HG03575 (cell line): ENCODE measurements around the gene SYNJ2.

ENCODE experiments used
- ATAC-seq: cut with Tn5 transposase; IDR thresholded peaks from one replicate; pipeline ENCODE4 v1.9.1; 2021; ENCODE audit not compliant: unreplicated experiment, insufficient number of reproducible peaks, low FRiP score; ENCODE audit errors: extremely low read depth

Gene SYNJ2

DNA sequence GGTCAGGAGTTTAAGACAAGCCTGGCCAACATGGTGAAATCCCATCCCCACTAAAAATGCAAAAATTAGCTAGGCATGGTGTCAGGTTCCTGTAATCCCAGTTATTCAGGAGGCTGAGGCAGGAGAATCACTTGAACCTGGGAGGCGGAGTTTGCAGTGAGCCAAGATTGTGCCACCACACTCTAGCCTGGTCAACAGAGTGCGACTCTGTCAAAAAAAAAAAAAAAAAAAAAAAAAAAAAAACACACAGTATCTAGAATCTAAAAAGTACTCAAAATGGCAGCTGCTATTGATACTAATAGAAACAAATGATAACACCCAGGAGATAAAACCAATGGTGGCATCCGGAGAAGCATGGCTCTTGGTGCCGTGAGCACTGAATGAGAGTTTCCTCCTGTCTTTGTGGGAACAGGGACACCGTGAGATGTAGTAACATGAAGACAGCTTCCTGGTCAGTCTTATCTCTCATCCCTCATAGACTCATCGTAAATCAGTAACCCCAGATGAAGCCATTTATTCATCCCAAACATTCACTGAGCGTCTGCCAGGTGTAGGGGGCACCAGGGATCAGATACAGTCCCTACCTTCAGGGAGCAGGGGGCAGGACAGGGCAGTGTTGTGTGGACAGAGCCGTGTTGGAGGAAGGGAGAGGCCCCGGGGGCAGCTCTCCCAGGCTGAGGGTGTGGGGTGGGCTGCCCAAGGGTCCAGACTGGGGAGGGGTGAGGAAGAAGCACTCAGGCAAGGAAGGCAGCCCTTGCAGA, 66.1 kb downstream of the SYNJ2 start:
- ATAC-seq: no peak

DNA sequence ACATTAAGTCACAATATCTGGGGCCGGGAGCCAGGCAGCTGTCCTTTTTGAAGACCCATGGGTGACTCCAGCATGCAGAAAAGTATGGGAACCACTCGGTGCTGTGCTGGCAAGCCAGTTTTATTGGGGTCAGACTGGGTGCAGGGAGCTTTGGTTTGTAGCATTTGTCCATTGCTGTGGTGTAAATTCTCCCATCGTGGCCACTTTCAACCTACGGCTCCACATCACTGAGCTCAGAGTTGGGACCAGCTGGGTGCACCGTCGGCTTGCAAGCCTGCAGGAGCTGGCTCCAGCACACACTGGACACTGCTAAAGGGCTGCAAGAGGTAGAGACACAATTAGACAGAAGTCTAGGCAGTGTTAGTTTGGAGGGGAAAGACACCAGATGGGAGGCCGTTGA, 66.9 kb downstream of the SYNJ2 start:
- ATAC-seq: no peak

GRCh38 chr6:158049055-158050028, 67.7 kb downstream of the SYNJ2 start:
- no peak for ATAC-seq

DNA sequence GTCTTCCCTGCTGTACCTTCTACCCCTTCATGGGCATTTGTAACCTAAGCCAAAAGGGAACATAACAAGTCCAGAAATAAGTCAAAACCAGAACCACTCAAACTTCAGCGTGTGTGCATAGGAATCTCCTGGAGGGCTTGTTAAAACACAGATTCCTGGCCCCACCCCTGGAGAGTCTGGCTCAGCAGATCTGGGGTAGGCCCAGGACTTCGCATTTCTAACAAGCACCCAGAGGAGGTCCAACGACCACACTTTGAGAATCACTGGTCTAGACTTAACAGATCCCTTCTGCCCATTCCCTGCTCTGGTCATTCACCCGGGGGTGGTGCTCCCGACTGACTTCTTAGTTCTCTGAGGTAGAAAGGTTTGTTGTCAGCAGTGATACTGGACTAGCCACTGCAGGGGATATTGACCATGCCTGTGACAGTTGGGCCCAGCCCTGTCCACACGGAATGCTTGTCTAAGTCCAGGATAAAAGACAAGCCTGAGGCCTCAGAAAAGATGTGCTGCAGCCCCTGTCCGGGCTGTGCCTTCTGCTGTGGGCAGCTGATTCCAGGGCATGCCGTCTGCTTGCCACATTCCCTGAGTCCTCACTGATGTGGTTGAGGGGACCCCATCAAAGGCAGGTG, 68.6 kb downstream of the SYNJ2 start:
- ATAC-seq: no peak

DNA sequence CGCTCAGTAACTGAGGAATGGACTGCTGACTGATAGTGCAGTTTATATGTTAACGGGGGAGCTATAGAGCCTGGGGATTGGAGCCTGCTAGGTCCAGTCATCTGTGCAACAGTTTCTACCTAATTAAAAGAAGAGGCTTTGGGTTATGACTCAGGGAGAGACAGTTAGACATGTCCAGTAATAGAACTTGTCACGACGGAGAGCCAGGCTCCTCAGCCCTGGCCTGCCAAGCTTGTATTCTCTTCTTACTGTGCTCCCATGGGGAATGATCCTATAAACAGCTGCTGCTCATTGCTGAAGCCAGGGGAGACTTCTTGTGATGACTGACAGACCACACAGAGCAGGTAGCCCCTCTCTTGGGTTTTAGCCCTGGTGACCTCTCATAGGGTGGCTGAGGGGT, 69.3 kb downstream of the SYNJ2 start:
- ATAC-seq: no peak

DNA sequence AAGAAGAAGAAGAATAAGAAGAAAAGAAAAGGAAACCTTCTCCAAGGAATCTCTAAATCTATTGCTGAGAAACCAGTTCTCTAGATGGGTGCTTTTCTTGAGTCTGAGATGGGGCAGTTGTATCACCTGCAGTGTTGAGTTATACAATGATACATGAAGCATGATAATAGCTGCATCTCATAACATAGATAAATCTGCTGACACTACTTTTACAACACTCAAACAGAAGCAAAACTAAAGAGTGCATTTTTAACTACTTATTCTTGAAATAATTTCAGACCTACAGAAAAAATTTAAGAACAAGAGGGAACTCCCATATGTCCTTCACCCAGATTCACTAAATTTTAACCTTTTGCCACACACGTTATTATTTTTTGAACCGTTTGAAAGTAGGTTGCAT, 70.3 kb downstream of the SYNJ2 start:
- no peak for ATAC-seq

DNA sequence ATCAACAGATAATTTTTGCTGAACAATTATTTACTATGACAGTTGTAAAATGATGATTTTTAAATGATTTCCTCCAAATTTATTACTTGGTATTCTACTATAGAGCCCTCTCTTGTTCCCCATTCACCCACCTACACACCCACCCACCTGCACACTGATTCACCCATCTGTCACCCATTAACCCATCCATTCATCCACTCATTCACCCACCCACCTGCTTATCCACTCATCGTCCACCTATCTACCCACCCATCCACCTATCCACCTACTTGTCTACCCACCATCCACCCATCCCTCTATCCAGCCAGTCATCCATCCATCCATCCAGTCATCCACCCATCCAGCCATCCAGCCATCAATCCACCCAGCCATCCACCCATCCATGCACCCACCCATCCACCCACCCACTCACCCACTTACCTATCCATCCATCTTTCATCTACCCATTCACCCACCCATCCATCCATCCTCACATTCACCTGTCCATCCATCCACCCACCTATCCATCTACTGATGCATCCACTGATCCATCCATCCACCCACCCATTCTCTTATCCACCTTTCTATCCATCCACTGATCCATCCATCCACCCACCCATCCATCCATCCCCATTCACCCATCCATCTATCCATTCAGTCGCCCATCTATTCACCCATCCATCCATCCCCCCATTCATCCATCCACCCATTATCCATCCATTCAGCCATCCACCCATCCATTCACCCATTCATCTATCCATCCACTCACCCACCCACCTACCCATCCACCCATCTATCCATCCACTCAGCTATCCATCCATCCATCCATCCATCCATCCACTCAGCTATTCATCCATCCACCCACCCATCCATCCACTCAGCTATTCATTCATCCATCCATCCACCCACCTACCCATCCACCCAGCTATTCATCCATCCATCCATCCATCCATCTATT, 72.0 kb downstream of the SYNJ2 start:
- no peak for ATAC-seq

GRCh38 chr6:158056355-158056754, 74.7 kb downstream of the SYNJ2 start:
- no peak for ATAC-seq

DNA sequence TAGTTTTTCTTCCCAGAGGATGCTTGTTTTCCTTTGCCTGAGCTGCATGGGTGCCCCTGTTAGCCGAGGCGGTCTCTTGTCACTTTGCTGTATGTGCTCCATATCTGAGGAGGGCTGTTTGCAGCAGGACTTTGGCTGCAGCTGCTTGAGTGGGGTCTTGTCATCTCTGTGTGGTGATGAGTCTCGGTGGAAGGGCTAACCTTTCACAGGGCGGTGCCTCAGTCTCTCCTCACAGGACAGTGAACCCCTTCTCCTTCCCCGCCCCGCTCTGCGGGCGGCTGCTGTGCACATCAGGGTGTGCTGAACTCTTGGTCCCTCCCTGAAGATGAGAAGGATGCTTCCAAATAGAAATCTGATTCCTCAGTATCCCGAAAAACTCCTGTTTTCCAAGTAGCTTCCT, 75.1 kb downstream of the SYNJ2 start:
- ATAC-seq: no peak

GRCh38 chr6:158057213-158057987, 75.7 kb downstream of the SYNJ2 start:
- no peak for ATAC-seq

DNA sequence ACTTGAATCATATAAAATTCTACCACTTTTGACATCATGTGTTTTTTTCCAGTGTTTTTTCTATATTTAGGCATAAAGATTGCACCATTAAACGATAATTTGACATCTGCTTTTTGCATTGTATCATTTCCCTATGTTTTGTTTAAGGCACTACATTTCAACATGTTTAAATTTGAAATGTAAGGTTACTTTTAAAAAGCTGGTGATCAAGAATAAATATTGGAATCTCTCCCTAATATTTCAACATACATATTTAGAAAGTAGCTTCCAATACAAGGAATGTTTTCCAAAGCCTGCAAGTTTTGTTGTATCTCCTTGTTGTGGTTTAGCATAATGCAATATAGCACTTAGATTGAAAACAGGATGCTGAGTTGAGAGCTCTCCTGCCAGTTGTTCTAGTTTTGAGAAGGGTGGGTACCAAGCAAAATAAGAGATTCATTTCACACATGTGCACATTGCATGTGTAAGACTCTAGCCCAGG, 76.5 kb downstream of the SYNJ2 start:
- no peak for ATAC-seq

- ATAC-seq: no peak
These were observed 77.4 kb downstream of the SYNJ2 start for GRCh38 chr6:158059108-158059507.

DNA sequence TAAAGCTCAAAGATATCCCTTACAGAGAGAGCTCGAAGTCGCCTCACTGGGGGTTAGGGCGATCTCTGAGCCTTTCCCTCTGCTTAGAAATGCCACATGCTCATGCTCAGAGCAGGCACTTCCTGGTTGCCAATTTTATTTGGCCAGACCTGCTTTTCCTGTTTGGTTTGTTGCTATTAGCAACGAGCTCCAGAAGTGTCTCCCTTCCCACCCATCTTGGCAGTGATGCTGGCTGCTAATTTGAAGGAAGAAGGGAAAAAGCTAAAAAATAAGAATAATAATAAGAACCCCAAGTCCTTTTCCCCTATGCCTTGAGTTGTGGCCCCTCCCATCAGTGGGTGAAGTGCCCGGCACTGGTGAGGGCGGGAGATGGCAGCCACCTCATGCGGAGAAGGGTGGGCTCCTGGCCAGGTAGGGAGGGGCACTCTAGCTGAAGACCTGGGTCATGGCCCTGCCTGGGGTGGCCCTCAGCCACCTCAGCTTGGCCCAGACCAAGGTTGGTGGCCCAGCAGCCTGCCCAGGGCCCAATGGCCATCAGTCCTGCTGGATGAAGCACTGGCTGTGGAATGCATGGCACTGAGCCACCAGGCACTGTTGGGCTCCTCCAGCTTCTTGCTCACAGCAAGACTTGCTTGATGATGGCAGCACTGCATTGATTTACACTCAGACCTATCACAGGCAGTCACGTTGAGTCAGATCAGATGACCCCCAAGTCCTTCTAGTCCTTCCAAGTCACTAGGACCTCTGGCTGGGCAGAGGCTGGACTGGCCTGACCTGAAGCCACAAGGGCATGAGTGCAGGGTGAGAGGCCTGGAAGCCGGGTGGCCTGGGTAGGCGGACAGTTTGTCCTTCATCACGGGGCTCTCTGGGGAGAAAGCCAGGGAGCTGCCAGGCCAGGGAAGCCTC, 79.0 kb downstream of the SYNJ2 start:
- ATAC-seq: no peak

- ATAC-seq: no peak
These were observed 79.7 kb downstream of the SYNJ2 start for GRCh38 chr6:158061361-158061708.

DNA sequence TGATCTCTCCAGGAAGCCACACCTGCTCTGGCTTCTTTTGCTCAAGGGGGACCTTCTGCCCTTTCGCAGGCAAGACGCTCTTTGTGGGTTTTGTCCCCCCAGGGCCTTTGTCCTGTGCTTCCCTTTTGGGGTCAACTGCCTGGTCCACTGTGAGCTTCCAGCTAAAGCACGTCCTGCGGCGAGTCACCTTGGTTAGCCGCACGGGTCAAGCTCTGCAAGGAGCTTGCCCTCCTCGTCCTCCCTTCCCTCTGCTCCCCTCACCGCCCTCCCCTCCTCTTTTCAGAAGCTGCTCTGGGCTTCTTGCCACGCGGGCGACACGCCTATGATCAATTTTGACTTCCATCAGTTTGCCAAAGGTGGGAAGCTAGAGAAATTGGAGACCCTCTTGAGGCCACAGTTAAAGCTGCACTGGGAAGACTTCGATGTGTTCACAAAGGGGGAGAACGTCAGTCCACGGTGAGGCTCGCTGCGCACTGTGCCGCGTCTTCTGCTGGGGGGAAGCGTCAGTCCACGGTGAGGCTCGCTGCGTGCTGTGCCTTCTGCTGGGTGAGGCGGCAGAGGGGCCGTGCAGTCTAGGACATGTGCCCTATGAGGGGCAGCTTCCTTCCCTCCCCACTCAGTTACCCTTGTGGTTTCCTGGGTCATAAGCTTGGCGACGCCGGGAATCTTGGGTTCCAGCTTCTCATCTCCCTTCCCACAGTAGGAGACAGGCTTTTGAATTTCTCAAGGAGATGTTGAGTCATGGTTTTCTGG, 80.2 kb downstream of the SYNJ2 start:
- no peak for ATAC-seq

DNA sequence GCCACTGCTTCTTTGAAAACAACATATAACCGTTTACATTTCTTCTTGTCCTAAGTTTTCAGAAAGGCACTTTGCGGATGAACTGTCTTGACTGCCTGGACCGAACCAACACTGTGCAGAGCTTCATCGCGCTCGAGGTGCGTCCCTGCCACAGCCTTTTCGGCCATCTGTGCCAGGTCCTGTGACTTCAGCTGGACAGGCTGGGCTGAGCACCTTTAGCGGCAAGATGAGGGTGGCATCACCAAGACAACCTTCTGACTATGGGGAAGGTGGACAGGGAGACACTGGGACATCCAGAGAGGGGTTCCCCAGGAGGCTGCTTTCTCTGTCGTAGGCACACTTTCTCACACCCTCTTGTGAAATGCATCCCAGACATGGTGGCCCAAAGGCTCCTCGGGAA, 82.1 kb downstream of the SYNJ2 start:
- no peak for ATAC-seq
